Measurements from ENCODE around the gene TSPYL2. TPM values are rescaled to one million over a fixed set of nuclear protein-coding genes. Genes with fewer than 3 reads are reported as not detected.

TSPYL2 gene
- total RNA-seq, 8 experiments from 2014 or later = 14.9 to 66.1 (median 31.3) TPM

DNA sequence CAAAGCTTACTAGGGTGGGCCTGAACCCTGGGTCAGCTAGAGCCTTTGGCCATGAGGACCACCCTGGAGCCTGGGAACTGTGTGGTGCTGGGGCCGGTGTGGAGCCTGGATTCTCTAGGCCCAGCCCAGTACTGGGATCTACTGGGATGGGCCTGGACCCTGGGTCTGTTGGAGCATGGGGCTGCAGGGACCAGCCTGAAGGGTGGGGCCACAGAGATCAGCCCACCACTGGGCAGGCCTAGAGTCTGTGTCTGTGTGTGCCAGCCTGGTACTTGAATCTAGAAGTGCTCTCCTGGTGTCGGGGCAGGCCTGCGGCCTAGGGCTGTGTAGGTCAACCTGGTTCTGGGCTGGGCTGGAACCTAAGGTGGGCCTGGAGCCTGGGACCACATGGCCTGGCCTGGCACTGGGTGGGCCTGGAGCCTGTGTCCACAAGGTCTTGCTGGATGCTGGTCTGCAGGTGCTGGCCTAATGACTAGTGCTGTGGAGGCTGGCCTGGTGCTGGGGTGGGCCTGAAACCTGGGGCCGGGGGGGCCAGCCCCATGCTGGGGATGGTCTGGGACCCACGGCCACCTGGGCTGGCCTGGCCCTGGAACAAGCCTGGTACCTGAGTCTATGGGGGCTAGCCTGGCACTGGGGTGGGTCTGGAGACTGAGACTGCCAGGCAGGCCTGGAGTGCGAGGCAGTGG is 32.8 kb downstream of the TSPYL2 start:
- no peak for ATAC-seq (replicated peaks in 6 of 8)
- WGBS, 10 experiments = no CpG with 5 or more reads among the region's 6 CpGs
- no peaks in the 10 kb centered on the region for H3K4me1 ChIP-seq (replicated peaks in 1 of 2)
- H3K4me3 ChIP-seq = no peak overlapping the region
- H3K27ac ChIP-seq = no peak overlapping the region
- in situ Hi-C loops (cut with MboI; ENCODE audit: low pct_unique_long_range_greater_than_20kb in 2 of 9, low sequenced_read_pairs in 9 of 9, unreplicated experiment in 9 of 9) = no loop called here

DNA sequence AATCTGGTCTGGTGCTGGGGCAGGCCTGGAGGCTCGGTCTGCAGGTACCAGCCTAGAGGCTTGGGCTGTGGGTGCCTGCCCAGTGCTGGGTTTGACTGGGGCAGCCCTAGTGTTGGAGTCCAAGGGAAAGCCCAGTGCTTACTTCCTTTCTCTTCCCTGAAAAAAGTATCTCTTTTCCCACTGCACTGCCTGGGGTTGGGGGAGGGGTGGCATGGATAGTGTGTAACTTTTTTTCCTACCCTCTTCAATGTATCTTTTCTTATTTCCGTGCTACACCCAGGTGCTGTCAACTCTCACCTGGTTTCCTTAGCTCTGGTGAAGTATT is 33.3 kb downstream of the TSPYL2 start:
- H3K27ac ChIP-seq = no peak overlapping the region

DNA sequence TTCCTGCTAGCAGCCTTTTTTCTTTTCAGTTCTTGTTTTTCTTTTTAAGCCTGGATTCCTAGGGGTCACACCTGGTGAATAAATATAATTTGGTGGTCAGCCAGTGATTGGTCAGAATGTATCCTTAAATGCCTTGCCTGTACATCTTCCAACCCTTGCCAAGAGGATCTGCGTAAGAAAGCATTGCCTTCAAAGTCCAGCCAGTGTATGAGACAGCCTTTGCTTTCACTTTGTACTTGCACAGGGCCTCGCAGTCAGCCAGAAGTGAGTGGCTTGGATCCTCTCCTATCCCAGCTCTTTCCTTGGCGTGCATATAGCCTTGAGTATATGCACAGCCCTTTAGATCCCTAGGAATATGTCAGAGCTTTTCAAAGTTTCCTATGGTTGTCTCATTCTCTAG is 33.9 kb downstream of the TSPYL2 start:
- H3K27ac ChIP-seq = no peak overlapping the region
- H3K4me3 ChIP-seq = no peak overlapping the region
- in situ Hi-C loops (cut with MboI; ENCODE audit: low pct_unique_long_range_greater_than_20kb in 2 of 9, low sequenced_read_pairs in 9 of 9, unreplicated experiment in 9 of 9) = no loop called here
- no peaks in the 10 kb centered on the region for H3K4me1 ChIP-seq (replicated peaks in 1 of 2)
- WGBS, 10 experiments = 40 to 100% (median 71%) methylated on average over 1 to 3 of the region's 3 CpGs; no CpG with 5 or more reads in 7 of the 10 experiments
- no peak for ATAC-seq (replicated peaks in 6 of 8)

More for the DNA sequence above, 33.3 kb downstream of the TSPYL2 start:
- ATAC-seq (replicated peaks in 6 of 8) = no peak
- Histone ChIP-seq H3K4me1 (replicated peaks in 1 of 2) (no peaks in the 10 kb centered on the region), H3K4me3 (no peak overlapping the region)
- 33 to 83% (median 54%) methylated on average over 1 to 2 of the region's 2 CpGs; no CpG with 5 or more reads in 7 of the 10 experiments for WGBS, 10 experiments
- in situ Hi-C loops (cut with MboI; ENCODE audit: low pct_unique_long_range_greater_than_20kb in 2 of 9, low sequenced_read_pairs in 9 of 9, unreplicated experiment in 9 of 9) = no loop called here

DNA sequence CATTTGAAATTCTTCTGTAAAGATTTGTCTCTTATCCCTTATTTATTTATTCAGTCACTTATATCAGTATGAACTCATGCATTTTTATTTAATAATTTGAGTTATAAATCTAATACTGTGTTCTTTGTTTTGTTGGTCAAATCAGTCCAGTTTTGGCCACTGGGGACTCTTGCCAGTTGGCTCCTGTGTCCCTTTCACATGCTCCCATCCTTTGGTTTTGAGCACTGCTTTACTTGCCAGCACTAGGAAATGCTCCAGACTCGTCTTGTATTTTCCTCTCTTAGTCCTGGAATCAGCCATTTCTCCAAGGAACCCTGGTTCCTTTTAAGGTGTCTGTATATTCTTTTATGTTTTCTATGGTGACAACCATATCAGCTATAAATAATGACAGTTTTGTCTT is 39.8 kb downstream of the TSPYL2 start:
- ATAC-seq (replicated peaks in 6 of 8) = no peak
- WGBS, 10 experiments = 8 to 67% methylated on average over 1 of the region's 1 CpG; no CpG with 5 or more reads in 8 of the 10 experiments
- H3K4me1 ChIP-seq (replicated peaks in 1 of 2) = no peaks in the 10 kb centered on the region
- H3K4me3 ChIP-seq = no peak overlapping the region
- in situ Hi-C loops (cut with MboI; ENCODE audit: low pct_unique_long_range_greater_than_20kb in 2 of 9, low sequenced_read_pairs in 9 of 9, unreplicated experiment in 9 of 9) = no loop called here
- H3K27ac ChIP-seq = no peak overlapping the region

DNA sequence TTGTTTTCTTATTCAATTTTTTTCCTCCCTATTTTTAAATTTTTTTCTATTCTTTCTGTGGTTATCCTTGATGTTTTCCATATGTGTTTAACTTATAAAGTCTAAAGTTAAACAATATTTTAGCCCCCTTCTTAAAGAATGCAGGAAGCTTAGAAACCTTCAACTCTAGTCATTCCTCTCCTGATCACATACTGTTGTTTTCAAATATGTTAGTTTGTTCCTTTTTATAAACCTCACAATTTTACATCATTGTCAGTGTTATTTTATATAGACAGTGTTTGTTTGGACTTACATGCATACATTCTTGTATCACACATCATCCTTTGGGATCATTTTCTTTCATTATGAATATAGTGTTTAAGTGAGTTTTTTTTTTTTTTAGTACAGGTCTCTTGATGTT is 43.3 kb downstream of the TSPYL2 start:
- in situ Hi-C loops (cut with MboI; ENCODE audit: low pct_unique_long_range_greater_than_20kb in 2 of 9, low sequenced_read_pairs in 9 of 9, unreplicated experiment in 9 of 9) = no loop called here
- Histone ChIP-seq H3K4me1 (replicated peaks in 1 of 2) (no peaks in the 10 kb centered on the region), H3K4me3 (no peak overlapping the region), H3K27ac (no peak overlapping the region)
- ATAC-seq (replicated peaks in 6 of 8) = no peak

GRCh38 chrX:53126377-53126776 is 44.2 kb downstream of the TSPYL2 start:
- ATAC-seq (replicated peaks in 6 of 8) = no peak
- 52 to 100% (median 94%) methylated on average over 2 of the region's 2 CpGs; no CpG with 5 or more reads in 1 of the 10 experiments for WGBS, 10 experiments
- in situ Hi-C loops (cut with MboI; ENCODE audit: low pct_unique_long_range_greater_than_20kb in 2 of 9, low sequenced_read_pairs in 9 of 9, unreplicated experiment in 9 of 9) = no loop called here

DNA sequence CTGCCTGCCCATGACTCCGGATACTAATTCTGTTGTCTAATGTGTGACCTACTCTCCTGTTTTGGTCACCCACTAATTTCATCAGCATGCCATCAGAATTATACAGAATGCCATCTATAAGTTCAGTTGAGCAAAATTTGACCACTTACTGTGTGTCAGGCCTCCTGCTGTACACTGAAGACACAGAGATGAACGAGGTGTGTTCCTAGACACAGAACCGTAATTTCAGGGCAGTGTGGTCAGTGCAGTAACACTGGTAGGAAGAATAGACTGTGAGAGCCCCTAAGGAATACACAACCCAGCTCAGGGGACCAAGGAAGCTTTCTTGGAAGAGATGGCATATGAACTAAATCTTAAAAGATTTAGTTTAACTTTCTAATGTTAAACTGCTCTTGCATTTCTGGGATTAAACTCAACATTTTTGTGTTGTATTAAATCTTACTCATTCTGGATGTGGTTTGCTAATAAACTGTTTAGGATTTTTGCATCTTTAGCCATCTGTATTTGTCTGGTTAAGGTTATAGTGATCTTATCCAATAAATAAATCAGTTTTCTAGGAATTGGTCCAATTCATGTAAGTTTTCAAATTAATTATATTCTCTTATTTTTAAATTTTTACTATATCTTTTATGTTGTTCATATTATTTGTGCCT is 46.1 kb downstream of the TSPYL2 start:
- Histone ChIP-seq H3K4me1 (replicated peaks in 1 of 2) (no peaks in the 10 kb centered on the region), H3K4me3 (no peak overlapping the region), H3K27ac (no peak overlapping the region)
- in situ Hi-C loops (cut with MboI; ENCODE audit: low pct_unique_long_range_greater_than_20kb in 2 of 9, low sequenced_read_pairs in 9 of 9, unreplicated experiment in 9 of 9) = no loop called here
- 0 to 75% (median 14%) methylated on average over 1 to 3 of the region's 3 CpGs; no CpG with 5 or more reads in 7 of the 10 experiments for WGBS, 10 experiments
- ATAC-seq (replicated peaks in 6 of 8) = no peak

More at GRCh38 chrX:53126377-53126776, 44.2 kb downstream of the TSPYL2 start:
- Histone ChIP-seq H3K27ac (no peak overlapping the region), H3K4me3 (no peak overlapping the region), H3K4me1 (replicated peaks in 1 of 2) (no peaks in the 10 kb centered on the region)

- no peaks in the 10 kb centered on the region for H3K4me1 ChIP-seq (replicated peaks in 1 of 2)
- H3K27ac ChIP-seq = no peak overlapping the region
- in situ Hi-C loops (cut with MboI; ENCODE audit: low pct_unique_long_range_greater_than_20kb in 2 of 9, low sequenced_read_pairs in 9 of 9, unreplicated experiment in 9 of 9) = no loop called here
- no peak for ATAC-seq (replicated peaks in 6 of 8)
- no peak overlapping the region for H3K4me3 ChIP-seq
- WGBS, 10 experiments = 20 to 56% methylated on average over 1 to 3 of the region's 4 CpGs; no CpG with 5 or more reads in 8 of the 10 experiments
Measured at GRCh38 chrX:53133400-53133799, 51.2 kb downstream of the TSPYL2 start.

GRCh38 chrX:53135581-53135980 is 53.4 kb downstream of the TSPYL2 start:
- no peak for ATAC-seq (replicated peaks in 6 of 8)
- 35 to 100% (median 100%) methylated on average over 1 to 2 of the region's 2 CpGs; no CpG with 5 or more reads in 7 of the 10 experiments for WGBS, 10 experiments
- in situ Hi-C loops (cut with MboI; ENCODE audit: low pct_unique_long_range_greater_than_20kb in 2 of 9, low sequenced_read_pairs in 9 of 9, unreplicated experiment in 9 of 9) = no loop called here
- H3K27ac ChIP-seq = no peak overlapping the region
- H3K4me1 ChIP-seq (replicated peaks in 1 of 2) = no peaks in the 10 kb centered on the region
- H3K4me3 ChIP-seq = no peak overlapping the region

Other genes starting within 250 kb of the TSPYL2 start
- not detected for gene XAGE3, start 214.3 kb upstream of the TSPYL2 start, total RNA-seq
- gene FAM156B, start 185.0 kb upstream of the TSPYL2 start, total RNA-seq = 10 to 100 TPM; 13.0 to 30.4 (median 23.3) TPM
- gene FAM156A, start 123.8 kb upstream of the TSPYL2 start, total RNA-seq = 10 to 100 TPM; 12.6 to 29.0 (median 20.2) TPM
- gene GPR173, start 33.6 kb upstream of the TSPYL2 start, total RNA-seq = 10 to 100 TPM in 5 of 8 experiments, 1 to 10 TPM in 2, under 1 TPM in 1; 0.41 to 47.2 (median 22.5) TPM
- gene KANTR, start 11.8 kb downstream of the TSPYL2 start, total RNA-seq = 10 to 100 TPM in 6 of 8 experiments, 1 to 10 TPM in 2; 7.0 to 26.9 (median 18.3) TPM
- gene KDM5C, start 142.8 kb downstream of the TSPYL2 start, total RNA-seq = 100 to 1,000 TPM in 1 of 8 experiments, 10 to 100 TPM in 7; 36.8 to 153 (median 57.1) TPM
- gene IQSEC2, start 199.2 kb downstream of the TSPYL2 start, total RNA-seq = 10 to 100 TPM in 2 of 8 experiments, 1 to 10 TPM in 6; 1.7 to 13.9 (median 6.5) TPM

All from motor neuron (in vitro differentiated cells).